AG10803 (cell line): ENCODE measurements around the gene RABGAP1L.

Experiments used
- DNase-seq: peaks from one replicate; pipeline ENCODE4 v3.0.0; 2010; ENCODE audit warnings: low read depth
- H3K4me3 ChIP-seq: 2 replicates; pipeline ENCODE4 v1.5.1; 2011; ENCODE audit warnings: mild to moderate bottlenecking, low read length, control low read depth
- TF ChIP-seq, protein P1 (sequence below): conservative IDR thresholded peaks from 2 replicates; pipeline ENCODE4 v1.5.1; 2011; ENCODE audit warnings: mild to moderate bottlenecking, low read length, control low read depth, inconsistent platforms

Gene RABGAP1L

DNA sequence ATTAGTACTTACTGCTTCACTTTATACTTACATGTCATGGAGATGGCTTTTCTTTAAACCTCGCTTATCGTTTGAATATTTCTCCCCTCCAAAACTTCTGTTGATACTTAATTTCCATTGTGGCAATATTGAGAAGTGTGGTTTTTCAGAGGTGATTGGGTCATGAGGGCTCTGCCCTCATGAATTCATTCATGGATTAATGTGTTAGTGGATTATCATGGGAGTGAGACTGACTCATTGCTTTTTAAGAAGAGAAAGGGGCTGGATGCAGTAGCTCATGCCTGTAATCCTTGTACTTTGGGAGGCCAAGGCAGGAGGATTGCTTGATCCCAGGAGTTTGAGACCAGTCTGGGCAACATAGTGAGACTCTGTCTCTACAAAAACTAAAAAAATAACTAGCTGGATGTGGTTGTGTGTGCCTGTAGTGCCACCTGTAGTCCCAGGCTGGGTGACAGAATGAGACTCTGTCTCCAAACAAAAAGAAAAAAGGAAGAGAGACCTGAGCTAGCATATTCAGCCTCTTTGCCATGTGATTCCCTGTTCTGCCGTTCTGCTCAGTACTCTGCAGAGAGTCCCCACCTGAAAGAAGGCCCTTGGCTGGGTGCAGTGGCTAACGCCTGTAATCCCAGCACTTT, 30.2 kb downstream of the RABGAP1L start:
- no peak overlapping the region for H3K4me3 ChIP-seq
- TF ChIP-seq, protein P1, sequence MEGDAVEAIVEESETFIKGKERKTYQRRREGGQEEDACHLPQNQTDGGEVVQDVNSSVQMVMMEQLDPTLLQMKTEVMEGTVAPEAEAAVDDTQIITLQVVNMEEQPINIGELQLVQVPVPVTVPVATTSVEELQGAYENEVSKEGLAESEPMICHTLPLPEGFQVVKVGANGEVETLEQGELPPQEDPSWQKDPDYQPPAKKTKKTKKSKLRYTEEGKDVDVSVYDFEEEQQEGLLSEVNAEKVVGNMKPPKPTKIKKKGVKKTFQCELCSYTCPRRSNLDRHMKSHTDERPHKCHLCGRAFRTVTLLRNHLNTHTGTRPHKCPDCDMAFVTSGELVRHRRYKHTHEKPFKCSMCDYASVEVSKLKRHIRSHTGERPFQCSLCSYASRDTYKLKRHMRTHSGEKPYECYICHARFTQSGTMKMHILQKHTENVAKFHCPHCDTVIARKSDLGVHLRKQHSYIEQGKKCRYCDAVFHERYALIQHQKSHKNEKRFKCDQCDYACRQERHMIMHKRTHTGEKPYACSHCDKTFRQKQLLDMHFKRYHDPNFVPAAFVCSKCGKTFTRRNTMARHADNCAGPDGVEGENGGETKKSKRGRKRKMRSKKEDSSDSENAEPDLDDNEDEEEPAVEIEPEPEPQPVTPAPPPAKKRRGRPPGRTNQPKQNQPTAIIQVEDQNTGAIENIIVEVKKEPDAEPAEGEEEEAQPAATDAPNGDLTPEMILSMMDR, result no peak
- no peak for DNase-seq

DNA sequence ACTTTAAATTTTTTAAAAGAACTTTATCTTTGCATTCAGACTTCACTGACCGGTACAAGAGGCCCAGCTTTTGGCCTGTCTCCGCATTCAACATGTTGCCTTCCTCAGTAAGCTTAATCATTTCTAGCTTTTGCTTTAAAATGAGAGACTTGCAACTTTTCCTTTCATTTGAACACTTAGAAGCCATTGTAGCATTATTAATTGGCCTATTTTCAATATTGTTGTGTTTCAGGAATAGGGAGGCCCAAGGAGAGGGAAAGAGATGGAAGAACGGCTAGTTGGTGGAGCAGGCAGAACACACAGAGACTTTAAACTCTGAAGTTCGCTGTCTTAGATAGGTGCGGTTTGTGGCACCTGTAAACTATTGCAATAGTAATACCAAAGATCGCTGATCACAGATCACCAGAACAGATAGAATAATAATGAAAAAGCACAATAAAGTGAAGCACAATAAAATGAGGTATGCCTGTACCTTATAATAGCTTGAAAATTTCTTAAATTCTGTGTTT, 31.4 kb downstream of the RABGAP1L start:
- no peak overlapping the region for H3K4me3 ChIP-seq
- TF ChIP-seq, protein P1, result no peak
- DNase-seq, result no peak

DNA sequence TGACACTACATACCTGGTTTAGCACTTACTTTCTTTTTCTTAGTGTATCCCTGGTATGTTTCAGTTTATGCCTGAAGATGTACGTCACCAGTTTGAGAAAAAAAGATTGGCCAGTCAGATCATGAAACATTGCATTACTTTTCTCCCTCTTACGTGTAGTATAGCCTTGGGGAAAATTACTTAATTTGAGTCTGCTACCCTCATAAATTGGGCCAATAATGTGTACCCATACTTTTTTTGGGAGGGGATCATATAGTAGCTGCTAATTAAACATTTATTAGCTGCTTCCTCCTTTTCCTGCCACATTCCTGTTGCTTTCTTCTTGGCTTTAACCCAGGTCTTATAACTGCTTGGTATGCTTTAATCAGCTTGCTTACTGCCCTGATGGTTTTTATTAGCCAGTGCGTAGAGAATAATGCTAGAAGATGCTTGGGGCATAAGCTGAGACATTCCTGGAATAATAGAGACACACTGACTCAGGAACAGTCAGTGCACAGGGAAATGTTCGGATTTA, 32.1 kb downstream of the RABGAP1L start:
- peak; percentile 92 for DNase-seq
- H3K4me3 ChIP-seq, result no peak overlapping the region
- TF ChIP-seq, protein P1, result no peak

DNA sequence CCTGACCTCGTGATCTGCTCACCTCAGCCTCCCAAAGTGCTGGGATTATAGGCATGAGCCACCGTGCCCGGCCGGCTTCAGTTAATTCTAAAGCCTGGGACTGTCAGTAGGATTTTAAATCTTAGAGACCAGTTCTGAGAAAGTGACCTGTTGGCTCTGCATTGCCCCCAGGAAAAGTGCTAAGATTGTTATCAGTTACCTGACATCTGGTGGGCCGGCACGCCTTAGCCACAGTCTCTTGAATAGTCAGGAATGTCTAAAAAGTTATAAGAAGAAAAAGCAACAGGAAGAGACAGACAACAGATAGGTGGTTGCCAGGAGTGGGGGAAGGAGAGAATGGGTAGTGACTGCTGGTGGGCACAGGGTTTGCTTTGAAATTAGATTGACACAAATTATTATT, 35.1 kb downstream of the RABGAP1L start:
- TF ChIP-seq, protein P1, result no peak
- H3K4me3 ChIP-seq, result no peak overlapping the region
- no peak for DNase-seq

DNA sequence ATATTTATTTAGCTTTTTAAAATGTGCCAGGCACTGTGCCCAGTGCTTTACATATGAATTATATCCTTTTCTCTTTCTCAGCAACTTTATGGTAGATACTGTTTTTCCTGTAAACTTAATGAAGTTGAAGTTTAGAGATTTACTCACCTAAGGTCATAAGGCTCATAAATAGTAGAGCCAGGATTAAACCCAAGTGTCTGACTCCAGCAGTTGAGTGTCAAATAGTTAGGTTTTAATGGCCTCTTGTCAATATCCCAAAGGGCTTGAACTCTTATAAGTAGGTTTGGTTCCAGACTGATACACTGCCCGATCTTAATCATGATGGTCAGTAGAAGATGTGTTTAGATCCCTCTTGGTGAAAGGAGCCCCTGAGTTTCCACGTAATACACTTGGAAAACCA, 37.8 kb downstream of the RABGAP1L start:
- TF ChIP-seq, protein P1, result no peak
- H3K4me3 ChIP-seq, result no peak overlapping the region
- no peak for DNase-seq

DNA sequence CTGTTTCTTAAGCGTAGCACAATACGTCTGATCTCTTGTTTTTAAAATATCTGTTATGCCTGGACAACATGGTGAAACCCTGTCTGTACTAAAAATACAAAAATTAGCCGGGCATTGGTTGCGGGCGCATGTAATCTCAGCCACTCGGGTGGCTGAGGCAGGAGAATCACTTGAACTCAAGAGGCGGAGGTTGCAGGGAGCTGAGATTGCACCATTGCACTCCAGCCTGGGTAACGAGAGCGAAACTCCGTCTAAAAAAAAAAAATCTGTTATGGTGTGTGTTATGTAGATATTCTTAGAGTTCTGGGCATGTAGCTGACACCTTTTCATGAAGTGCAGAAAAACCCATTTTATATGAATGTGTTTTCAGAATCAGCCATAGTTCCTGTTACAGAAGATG, 38.2 kb downstream of the RABGAP1L start:
- DNase-seq, result no peak
- TF ChIP-seq, protein P1, result no peak
- H3K4me3 ChIP-seq, result no peak overlapping the region

DNA sequence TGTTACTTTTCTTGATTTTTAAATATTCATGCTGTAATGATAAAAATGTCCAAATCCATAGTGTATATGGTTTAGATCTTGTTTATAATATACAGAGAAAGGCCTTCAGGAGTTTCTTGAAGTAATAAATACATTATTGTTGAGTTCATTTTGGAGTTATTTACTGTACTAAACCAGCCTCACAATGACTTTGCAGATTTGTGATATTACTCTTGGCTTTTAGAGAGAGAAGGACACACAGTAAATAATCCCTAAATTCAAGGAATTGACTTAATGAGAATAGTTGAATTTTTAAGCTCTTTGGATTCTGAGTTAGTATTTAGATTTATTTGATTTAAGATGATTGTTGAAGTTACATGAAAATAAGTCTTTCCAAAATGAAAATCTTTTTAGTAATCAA, 38.9 kb downstream of the RABGAP1L start:
- no peak for DNase-seq
- TF ChIP-seq, protein P1, result no peak
- H3K4me3 ChIP-seq, result no peak overlapping the region
